Fibroblast of mammary gland (primary cell): Measurements from ENCODE around the gene SPA17.

Experiments used
- DNase-seq: peaks from one replicate; pipeline ENCODE4 v3.0.0-alpha.2; 2010; ENCODE audit warnings: low read depth
- H3K4me3 ChIP-seq: 2 replicates; pipeline ENCODE4 v1.5.1; 2011; ENCODE audit warnings: low read depth, mild to moderate bottlenecking, low read length, moderate library complexity; ENCODE audit not compliant: control insufficient read depth
- CTCF ChIP-seq: conservative IDR thresholded peaks from 2 replicates; pipeline ENCODE4 v1.5.1; 2011; ENCODE audit warnings: low read depth, low read length, inconsistent platforms; ENCODE audit not compliant: control insufficient read depth, insufficient read depth

Gene SPA17

DNA sequence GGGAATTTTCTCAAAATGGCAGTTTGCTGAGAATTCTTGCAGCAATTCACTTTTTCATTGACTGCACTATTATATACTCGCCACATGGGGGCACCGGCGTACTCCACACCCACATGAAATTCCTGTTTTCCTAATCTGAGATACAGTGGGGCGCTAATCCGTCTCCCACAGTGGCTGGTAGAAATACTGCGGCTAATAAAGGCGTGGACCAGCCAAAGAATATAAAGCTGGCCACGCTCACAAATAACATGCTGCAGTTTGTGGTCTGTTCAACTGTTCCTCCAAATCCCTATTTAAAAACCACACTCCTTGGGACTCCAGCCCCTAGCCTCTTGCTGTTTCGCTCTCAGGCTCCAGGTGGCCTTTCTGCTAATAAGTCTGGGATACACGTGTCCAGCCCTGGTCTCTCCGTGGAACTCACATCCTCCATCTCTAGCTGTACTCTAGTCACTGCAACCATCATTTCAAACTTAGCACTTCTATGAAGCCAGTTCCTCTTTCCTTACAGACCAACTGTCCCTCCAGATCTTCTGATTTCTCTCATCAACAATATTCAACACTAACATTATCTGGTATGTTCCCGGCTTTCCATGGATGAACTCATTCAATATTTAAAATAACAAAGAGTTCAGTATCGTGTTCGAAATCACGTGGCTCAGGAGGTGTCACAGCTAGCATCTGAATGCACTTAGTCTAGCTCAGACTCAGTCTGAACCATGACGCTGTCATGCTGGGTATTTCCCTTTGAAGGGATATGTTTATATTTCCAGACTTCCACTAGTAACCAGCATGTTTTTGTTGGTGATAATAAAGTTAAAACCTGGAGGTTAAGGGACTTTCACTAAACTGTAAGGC is 29.1 kb upstream of the SPA17 start:
- H3K4me3 ChIP-seq: no peak overlapping the region
- peak; percentile 74 for DNase-seq
- peak; percentile 85 for TF ChIP-seq CTCF

GRCh38 chr11:124646148-124646547 is 27.6 kb upstream of the SPA17 start:
- H3K4me3 ChIP-seq: no peak overlapping the region
- no peak for TF ChIP-seq CTCF
- DNase-seq: no peak

DNA sequence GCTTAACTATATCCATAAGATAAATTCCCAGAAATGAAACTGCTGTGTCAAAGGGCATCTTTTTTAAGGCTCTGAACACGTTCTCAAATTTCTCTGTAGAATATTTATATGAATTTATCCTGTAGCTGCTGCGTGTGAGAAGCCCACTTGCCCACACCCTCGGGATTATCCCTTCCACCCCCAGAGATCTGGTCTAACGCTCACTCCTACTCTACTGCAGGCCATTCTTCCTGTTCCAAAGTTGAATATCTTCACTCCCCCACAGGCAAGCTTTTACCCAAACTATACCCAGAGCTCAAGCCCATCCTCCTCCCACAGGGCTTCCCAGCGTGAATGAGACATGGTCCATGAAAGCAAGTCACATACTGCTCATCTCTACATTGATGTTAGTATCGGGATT is 25.1 kb upstream of the SPA17 start:
- H3K4me3 ChIP-seq: no peak overlapping the region
- no peak for TF ChIP-seq CTCF
- DNase-seq: no peak

- TF ChIP-seq CTCF: no peak
- no peak for DNase-seq
- no peak overlapping the region for H3K4me3 ChIP-seq
Observed at GRCh38 chr11:124656774-124657630, 16.7 kb upstream of the SPA17 start.

DNA sequence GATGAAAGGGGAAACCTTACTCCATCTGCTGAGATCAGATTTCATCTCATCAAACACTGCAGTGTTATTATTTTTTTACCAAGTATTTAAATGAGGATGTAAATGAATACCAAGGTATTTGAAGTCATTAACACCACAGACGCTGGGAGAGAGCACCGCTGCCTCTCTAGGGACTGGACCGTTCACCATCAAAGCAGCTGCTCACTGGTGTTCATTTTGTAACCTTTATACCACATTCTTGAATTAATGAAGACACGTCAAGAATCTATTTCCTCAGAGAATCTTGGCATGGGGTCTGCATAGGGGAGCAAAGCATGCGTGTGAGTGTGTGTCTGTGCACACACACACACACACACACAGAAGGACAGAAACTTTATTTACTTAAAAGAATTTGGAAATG is 15.8 kb upstream of the SPA17 start:
- no peak for DNase-seq
- no peak for TF ChIP-seq CTCF
- H3K4me3 ChIP-seq: no peak overlapping the region

- no peak for TF ChIP-seq CTCF
- no peak overlapping the region for H3K4me3 ChIP-seq
- no peak for DNase-seq
Observed at GRCh38 chr11:124658501-124658900, 15.2 kb upstream of the SPA17 start.
